Lower leg skin (tissue), 3 donors: ENCODE results near the gene LRBA.

ENCODE experiments used
- CTCF ChIP-seq, 3 donors: fragments of 450-650 bp; IDR thresholded peaks; one replicate each; pipeline ENCODE4 v1.5.1; 2016; ENCODE audit warnings: antibody characterized with exemption in 3 of 3, mild to moderate bottlenecking in 3 of 3, moderate library complexity in 2 of 3
- POLR2A ChIP-seq, 2 donors: fragments of 450-650 bp; IDR thresholded peaks; one replicate each; pipeline ENCODE4 v1.6.1; 2016 to 2017; ENCODE audit warnings: antibody characterized with exemption in 2 of 2, mild to moderate bottlenecking in 1 of 2, moderate library complexity in 1 of 2

GRCh38 chr4:150510176-150510865, 504.8 kb downstream of the LRBA start:
- TF ChIP-seq CTCF (IDR thresholded peaks at IDR 0.05) (no peak), POLR2A (IDR thresholded peaks at IDR 0.05) (no peak)
